HG03439 (cell line): ENCODE results near the gene CYP2B6.
"Not testable (repeated sequence)": the region's sequence is repeated elsewhere in the genome, so short reads cannot be mapped to it uniquely, and the experiment has no call there.

Source experiments
- ATAC-seq: cut with Tn5 transposase; IDR thresholded peaks from one replicate; pipeline ENCODE4 v1.9.1; 2021; ENCODE audit warnings: mild to moderate bottlenecking, moderate library complexity; ENCODE audit not compliant: unreplicated experiment

The CYP2B6 gene

DNA sequence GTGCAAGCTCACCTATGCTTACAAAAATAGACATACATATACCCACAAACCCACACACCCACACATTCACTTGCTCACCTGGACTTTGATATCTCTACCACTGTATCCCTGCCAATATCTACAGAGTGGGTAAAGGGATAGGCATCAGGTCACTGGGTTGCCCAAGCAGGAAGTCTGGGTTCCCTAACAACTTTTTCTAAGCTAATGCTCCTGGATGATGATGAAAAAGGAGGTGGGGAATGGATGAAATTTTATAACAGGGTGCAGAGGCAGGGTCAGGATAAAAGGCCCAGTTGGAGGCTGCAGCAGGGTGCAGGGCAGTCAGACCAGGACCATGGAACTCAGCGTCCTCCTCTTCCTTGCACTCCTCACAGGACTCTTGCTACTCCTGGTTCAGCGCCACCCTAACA is at the start of gene CYP2B6:
Gene CYP2B6, plus strand, starts transcription at position 311 of the 410 bp plus-strand sequence. Its CDS starts 24 bp downstream, at position 335.
- ATAC-seq, result no peak

DNA sequence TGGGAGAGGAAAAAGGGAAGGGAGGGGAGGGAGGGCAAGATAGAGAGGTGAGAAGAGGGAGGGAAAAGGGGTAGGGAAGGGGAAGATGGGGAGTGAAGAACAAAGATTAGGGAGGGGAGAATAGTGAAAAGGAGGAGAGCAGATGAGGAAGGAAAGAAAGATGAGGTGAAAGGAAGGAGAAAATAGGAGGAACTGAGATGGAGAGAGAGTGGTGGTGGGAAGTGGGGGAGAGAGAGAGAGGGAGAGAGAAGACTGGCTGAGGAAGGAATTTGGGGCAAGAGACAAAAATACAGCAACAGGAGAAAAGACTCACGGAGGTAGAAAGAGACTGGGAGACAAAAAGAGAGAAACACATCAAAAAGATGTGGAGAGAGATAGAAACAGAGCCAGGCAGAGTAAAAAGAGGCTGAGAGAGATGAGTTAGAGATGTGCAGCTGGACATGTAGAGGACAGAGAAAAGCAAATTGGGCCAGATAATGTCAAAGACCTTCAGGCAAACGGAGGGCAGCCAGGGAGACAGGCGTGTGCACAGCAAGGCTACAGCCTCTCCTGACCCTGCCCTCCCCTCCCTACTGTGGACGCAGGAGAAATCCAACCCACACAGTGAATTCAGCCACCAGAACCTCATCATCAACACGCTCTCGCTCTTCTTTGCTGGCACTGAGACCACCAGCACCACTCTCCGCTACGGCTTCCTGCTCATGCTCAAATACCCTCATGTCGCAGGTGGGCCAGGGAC is 49.4 kb upstream of the CYP2B6 start:
- ATAC-seq, result no peak

DNA sequence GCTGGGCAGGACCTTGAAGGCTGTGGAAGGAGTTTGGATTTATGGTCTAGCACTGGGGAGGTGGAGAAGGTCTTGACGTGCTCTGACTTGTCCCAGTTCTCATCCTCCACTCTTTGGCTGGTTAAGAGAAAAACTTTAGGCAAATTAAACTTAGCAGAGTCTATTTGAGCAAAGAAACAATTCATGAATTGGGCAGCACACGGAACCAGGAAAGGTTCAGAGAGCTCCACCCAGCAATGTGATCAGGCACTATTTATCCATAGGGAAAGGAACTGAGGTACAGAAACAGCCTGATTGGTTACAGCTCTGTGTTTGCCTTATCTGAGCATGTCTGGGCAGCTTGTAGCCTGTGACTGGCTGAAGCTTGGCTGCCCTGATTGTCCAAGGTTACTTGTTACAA is 45.4 kb upstream of the CYP2B6 start:
- no peak for ATAC-seq

DNA sequence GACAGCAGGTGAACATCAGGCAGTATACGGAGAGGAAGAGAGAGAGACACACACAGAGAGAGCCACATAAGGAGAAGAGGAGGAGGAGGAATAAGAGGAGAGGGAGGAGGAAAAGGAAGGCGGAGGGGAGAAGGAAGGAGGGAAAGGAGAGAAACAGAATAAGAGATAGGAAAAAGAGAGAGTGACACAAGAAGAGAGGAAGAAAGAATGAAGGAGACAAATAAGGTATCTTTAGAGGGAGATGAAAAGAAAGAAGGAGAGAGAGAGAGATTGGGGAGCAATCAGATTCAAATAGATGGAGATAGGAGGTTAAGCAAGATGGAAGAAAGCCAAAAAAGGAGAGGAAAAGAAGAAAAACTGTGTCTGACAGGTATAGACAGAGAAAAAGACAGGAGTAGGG is 44.0 kb upstream of the CYP2B6 start:
- ATAC-seq, result no peak

DNA sequence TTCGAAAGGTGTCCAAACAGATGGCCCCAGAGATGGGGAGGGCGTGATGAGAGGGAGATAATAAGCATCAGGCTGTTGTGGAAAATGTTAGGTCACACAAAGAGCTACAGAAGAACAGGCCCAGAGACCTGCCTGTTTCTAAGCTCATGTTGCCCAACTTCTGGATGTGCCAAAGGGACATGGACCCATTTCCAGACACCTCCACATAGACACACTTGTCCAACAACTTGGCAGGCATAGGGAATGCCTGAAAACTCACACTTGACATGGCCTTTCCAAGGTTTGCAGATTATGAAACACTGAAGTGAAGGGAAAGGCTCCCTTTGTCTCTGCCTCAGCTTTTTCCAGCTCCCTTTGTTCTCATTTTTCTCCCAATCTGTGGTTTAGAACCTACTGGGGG is 43.5 kb upstream of the CYP2B6 start:
- ATAC-seq, result no peak

DNA sequence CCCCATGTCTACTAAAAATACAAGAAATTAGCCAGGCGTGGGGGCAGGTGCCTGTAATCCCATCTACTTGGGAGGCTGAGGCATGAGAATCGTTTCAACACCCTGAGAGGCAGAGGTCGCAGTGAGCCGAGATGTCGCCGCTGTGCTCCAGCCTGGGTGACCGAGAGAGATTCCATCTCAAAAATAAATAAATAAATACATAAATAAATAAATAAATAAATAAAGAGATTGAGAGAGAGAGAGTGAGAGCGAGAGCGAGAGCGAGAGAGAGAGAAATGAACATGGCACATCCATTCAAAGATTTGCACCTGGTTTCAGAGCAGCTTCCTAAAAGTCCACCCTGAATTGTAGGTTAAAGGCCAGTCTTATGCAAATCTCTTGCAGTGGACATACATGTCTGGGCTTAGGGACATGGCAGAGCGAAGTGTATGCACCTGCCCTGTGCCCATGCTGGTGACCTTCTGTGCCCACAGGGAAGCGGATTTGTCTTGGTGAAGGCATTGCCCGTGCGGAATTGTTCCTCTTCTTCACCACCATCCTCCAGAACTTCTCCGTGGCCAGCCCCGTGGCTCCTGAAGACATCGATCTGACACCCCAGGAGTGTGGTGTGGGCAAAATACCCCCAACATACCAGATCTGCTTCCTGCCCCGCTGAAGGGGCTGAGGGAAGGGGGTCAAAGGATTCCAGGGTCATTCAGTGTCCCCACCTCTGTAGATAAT is 42.3 kb upstream of the CYP2B6 start:
- no peak for ATAC-seq

DNA sequence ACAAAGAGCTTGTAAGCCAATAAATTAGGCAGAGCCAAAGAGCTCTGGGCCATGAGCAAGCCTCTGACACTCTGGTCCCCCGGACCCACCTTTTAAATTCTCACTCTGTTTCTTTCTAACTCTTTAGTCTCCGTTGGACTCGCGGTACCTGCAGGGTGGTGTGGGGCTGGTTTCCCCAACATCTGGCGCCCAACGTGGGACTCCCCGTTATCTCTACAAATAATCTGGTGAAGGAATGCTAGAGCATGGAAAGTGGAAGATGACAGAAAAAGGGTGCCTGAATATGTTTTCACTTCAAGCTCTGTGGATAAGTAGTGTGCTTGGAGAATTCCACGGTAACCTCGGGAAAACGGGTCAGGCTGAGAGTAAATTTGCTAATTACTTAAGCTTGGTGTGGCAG is 36.5 kb upstream of the CYP2B6 start:
- ATAC-seq, result no peak

DNA sequence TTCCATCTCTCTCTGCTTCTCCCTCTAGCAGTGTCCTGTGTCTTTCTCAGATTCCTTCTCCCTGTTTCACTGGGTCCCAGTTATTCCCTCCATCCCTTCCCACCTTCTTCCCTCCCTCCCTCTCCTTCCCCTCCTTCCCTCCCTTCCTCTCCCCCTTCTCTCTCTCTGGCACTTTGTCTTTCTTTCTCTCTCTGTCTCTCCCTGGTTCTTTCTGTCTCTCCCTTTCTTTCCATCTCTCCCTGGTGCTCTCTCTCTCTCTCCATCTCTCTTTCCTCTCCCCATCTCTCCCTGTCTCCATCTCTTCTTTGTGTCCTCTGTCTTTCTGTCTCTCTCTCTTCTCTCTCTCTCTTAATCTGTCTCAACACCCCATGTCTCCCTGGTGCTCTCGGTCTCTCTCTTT is 31.7 kb upstream of the CYP2B6 start:
- no peak for ATAC-seq

DNA sequence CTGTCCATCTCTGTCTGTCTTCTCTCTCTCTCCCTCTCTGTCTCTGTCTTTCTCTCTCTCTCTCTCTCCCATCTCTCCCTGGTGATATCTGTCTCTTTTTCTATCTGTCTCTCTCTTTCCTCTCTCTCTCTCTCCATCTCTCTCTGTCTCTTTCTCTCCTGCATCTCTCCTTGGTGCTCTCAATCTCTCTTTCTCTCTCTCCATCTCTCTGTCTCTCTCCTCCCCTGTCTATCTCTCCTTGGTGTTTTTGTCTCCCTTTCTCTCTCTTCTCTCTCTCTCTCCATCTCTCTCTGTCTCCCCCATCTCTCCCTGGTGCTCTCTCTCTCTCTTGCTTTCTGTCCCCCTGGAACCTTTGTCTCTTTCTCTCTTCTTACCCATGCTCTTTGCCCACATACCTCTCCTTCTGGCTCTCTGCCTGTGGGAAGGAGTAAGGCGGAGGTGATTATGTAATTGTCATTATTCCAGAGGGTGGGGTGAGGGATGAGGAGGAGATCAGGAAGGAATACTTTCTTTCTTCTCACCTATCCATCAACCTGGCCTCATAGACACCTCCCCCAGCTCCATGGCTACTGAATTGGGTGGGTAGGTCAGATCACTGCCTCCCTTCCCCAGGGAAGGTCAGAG is 30.9 kb upstream of the CYP2B6 start:
- no peak for ATAC-seq

DNA sequence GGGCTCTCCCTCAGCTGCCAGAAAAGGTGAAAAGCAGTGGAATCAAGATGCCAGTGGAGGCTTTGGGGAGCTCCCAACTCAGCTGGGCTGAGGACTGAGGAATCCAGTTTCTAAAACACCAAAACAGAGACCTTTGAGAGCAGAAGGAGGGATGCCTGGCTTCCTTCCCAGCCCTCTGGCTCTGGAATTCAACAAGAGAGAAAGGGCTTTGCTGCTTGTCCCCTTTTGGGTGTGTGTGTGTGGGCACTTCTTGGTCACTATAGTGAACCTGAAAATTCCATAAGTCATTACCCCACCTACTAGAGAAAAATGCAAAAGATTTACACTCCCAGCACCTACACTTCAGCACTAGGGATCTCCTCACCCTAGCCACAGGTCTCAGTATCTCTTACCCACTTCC is 30.3 kb upstream of the CYP2B6 start:
- no peak for ATAC-seq

DNA sequence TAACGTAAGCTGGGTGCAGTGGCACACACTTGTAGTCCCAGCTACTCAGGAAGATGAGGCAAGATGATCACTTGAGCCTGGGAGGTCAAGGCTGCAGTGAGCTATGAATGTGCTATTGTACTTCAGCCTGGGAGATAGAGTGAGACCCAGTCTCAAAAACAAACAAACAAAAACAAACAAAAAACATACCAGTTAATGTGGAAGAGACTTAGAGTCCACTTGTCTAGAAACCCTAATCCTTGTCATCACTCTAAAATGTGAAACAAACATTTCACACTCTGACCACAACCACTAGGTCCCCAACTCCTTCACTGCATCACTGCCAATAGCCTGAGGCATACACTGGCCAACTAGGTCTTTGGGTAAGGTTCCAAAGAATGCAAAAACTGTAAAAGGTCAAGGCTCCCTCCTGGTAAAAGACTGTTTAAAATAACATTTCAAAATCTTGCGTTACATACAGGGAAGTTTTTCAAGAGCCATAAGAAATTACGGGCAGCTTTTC is 28.6 kb upstream of the CYP2B6 start:
- ATAC-seq, result no peak

DNA sequence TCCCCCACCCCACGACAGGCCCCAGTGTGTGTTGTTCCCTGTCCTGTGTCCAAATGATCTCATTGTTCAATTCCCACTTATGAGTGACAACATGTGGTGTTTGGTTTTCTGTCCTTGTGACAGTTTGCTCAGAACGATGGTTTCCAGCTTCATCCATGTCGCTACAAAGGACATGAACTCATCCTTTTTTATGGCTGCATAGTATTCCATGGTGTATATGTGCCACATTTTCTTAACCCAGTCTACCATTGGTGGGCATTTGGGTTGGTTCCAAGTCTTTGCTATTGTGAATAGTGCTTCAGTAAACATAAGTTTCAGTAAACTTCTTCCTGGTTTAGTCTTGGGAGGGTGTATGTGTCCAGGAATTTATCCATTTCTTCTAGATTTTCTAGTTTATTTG is 26.7 kb upstream of the CYP2B6 start:
- ATAC-seq, result not testable (repeated sequence)

DNA sequence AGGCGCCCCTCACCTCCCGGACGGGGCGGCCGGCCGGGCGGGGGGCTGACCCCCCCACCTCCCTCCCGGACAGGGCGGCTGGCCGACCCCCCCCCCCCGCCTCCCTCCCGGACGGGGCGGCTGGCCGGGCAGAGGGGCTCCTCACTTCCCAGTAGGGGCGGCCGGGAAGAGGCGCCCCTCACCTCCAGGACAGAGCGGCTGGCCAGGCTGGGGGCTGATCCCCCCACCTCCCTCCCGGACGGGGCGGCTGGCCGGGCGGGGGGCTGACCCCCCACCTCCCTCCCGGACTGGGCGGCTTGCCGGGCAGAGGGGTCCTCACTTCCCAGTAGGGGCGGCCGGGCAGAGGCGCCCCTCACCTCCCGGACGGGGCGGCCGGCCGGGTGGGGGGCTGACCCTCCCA is 25.7 kb upstream of the CYP2B6 start:
- ATAC-seq, result not testable (repeated sequence)

DNA sequence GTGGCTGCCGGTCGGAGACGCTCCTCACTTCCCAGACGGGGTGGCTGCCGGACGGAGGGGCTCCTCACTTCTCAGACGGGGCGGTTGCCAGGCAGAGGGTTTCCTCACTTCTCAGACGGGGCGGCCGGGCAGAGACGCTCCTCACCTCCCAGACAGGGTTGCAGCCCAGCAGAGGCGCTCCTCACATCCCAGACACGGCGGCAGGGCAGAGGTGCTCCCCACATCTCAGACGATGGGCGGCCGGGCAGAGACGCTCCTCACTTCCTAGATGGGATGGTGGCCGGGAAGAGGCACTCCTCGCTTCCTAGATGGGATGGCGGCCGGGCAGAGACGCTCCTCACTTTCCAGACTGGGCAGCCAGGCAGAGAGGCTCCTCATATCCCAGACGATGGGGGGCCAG is 24.5 kb upstream of the CYP2B6 start:
- ATAC-seq, result not testable (repeated sequence)

DNA sequence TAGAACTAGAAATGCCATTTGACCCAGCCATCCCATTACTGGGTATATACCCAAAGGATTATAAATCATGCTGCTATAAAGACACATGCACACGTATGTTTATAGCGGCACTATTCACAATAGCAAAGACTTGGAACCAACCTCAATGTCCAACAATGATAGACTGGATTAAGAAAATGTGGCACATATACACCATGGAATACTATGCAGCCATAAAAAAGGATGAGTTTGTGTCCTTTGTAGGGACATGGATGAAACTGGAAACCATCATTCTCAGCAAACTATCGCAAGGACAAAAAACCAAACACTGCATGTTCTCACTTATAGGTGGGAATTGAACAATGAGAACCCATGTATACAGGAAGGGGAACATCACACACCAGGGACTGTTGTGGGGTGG is 23.0 kb upstream of the CYP2B6 start:
- not testable (repeated sequence) for ATAC-seq

DNA sequence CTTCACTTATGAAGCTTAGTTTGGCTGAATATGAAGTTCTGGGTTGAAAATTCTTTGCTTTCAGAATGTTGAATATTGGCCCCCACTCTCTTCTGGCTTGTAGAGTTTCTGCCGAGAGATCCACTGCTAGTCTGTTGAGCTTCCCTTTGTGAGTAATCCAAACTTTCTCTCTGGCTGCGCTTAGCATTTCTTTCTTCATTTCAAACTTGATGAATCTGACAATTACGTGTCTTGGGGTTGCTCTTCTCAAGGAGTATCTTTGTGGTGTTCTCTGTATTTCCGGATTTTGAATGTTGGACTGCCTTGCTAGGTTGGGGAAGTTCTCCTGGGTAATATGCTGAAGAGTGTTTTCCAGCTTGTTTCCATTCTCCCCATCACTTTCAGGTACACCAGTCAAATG is 21.4 kb upstream of the CYP2B6 start:
- not testable (repeated sequence) for ATAC-seq

DNA sequence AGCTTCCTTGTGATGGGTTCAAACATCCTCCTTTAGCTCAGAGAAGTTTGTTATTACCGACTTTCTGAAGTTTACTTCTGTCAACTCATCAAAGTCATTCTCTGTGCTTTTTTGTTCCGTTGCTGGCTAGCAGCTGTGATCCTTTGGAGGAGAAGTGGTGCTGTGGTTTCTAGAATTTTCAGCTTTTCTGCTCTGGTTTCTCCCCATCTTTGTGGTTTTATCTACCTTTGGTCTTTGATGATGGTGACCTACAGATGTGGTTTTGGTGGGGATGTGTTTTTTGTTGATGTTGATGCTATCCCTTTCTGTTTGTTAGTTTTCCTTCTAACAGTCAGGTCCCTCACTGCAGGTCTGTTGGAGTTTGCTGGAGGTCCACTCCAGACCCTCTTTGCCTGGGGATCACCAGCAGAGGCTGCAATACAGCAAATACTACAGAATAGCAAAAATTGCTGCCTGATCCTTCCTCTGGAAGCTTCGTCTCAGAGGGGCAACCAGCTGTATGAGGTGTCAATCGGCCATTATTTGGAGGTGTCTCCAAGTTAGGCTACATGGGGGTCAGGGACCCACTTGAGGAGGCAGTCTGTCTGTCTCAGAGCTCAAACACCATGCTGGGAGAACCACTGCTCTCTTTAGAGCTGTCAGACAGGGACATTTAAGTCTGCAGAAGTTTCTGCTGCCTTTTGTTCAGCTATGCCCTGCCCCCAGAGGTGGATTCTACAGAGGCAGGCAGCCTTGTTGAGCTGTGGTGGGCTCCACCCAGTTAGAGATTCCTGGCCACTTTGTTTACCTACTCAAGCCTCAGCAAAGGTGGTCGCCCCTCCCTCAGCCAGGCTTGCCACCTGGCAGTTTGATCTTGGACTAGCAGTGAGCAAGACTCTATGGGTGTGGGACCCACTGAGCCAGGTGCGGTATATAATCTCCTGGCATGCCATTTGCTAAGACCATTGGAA is 20.4 kb upstream of the CYP2B6 start:
- not testable (repeated sequence) for ATAC-seq

DNA sequence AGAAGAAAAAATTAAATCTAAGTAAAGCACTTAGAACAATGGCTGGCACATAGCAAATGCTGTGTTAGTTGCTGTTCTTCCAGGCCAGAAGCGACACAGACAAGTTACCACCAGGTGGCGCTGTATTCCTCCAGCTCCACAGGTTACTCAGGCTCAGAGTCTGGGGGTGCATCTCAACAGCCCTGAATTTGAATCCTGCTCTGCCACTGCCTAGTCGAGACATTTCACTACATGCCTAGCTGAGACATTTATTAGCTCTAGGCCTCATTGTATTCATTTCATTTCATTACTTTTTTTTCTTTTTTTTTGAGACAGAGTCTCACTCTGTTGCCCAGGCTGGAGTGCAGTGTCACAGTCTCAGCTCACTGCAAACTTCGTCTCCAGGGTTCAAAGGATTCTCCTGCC is 16.4 kb upstream of the CYP2B6 start:
- no peak for ATAC-seq

DNA sequence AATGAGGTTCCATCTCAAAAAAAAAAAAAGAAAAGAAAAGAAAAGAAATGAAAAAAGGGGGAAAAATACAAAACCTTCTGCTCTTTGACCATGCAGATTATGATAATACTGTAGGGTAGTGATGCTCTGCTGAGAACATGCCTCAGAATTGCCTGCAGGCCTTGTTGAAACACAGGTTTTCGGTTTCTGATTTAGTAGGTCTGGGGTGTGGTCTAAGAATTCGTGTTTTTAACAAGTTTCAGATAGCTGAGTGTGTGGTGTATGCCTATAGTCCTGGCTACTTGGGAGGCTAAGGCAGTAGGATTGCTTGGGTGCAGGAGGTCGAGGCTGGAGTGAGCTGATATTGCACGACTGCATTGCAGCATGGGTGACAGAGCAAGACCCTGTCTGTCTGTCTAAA is 14.9 kb upstream of the CYP2B6 start:
- ATAC-seq, result no peak

DNA sequence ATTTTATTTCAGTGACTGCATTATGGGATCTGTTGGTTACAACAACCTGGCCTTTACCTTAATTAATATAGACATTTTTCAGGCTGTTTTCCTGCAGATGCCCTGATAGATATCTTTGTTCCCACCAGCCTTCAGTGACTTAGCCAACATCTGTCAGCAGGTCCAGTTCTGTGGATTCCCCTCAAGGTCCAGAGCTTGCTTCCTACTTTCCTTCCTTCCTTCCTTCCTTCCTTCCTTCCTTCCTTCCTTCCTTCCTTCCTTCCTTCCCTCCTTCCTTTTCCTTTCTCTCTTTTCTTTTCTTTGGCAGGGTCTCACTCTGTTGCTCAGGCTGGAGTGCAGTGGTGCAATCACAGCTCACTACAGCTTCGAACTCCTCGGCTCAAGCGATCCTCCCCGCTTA is 14.4 kb upstream of the CYP2B6 start:
- no peak for ATAC-seq

DNA sequence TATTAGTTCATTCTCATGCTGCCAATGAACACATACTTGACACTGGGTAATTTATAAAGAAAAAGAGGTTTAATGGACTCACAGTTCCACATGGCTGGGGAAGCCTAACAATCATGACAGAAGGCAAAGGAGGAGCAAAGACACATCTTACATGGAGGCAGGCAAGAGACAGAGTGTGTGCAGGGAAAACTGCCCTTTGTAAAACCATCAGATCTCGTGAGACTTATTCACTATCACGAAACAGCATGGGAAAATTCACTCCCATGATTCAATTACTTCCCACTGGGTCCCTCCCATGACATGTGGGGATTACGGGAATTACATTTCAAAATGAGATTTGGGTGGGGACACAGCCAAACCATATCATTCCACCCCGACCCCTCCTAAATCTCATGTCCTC is 11.3 kb upstream of the CYP2B6 start:
- not testable (repeated sequence) for ATAC-seq
